Stomach (tissue), 4 donors: ENCODE data around the gene ERVH48-1.

Experiments
- POLR2AphosphoS5 ChIP-seq, 3 donors: sonication (generic); formaldehyde crosslinking; IDR thresholded peaks; one replicate each; pipeline ENCODE4 v1.6.1; 2016; ENCODE audit warnings: antibody characterized with exemption in 3 of 3
- TF ChIP-seq, protein P1 (sequence below), 7 experiments: fragments of 450-650 bp in 4 of 7; fragments of 200-600 bp in 3 of 7; sonication (generic) in 3 of 7; IDR thresholded peaks; one replicate each; pipeline ENCODE4 v1.5.1; 2016 to 2019; ENCODE audit warnings: antibody characterized with exemption in 7 of 7, control low read depth in 2 of 7, mild to moderate bottlenecking in 1 of 7

DNA sequence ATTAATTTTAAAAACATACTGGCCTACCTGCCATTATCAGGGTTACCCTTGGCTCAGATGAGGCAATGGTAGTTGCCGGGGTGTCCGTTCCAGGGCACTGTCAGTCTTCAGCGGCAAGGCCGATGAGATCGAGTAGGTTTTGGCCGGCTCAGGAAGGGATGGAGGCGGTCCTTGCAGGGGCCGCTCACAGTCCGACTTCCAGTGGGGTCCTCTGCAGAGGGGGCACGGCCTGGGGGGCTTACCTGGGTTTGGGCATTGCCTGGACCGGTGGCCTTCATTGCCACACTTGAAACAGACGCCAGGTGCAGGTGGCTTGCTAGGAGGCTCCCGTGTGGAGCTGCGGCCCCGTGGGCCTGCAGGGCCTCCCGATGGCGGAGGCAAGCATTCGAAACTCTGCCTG is 2.5 kb downstream of the ERVH48-1 start:
- TF ChIP-seq, protein P1, sequence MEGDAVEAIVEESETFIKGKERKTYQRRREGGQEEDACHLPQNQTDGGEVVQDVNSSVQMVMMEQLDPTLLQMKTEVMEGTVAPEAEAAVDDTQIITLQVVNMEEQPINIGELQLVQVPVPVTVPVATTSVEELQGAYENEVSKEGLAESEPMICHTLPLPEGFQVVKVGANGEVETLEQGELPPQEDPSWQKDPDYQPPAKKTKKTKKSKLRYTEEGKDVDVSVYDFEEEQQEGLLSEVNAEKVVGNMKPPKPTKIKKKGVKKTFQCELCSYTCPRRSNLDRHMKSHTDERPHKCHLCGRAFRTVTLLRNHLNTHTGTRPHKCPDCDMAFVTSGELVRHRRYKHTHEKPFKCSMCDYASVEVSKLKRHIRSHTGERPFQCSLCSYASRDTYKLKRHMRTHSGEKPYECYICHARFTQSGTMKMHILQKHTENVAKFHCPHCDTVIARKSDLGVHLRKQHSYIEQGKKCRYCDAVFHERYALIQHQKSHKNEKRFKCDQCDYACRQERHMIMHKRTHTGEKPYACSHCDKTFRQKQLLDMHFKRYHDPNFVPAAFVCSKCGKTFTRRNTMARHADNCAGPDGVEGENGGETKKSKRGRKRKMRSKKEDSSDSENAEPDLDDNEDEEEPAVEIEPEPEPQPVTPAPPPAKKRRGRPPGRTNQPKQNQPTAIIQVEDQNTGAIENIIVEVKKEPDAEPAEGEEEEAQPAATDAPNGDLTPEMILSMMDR (IDR thresholded peaks at IDR 0.05), result no peak
- no peak for TF ChIP-seq POLR2AphosphoS5 (IDR thresholded peaks at IDR 0.05)
